Stimulated activated CD4-positive, alpha-beta T cell treated with anti-CD3 and anti-CD28 coated beads, Interleukin-1b, Interleukin-23, amount 100 ng/mL, for 24 hours (primary cell): ENCODE results near the gene GNB5.
A peak's percentile ranks its signal among the peaks of the same experiment; 100 is the strongest.

Experiments
- DNase-seq, 4 experiments: peaks; one replicate each; pipeline ENCODE4 v3.0.0-alpha.2; 2020; ENCODE audit warnings: low read depth in 4 of 4, low spot score in 1 of 4

The GNB5 gene

GRCh38 chr15:52144656-52145178 lies 46.5 kb downstream of the GNB5 start:
- DNase-seq, result no peak

- no peak for DNase-seq
These were observed 47.3 kb downstream of the GNB5 start for GRCh38 chr15:52143873-52144272.

- no peak for DNase-seq
These were observed 50.5 kb downstream of the GNB5 start for GRCh38 chr15:52140646-52141045.

- DNase-seq, result peak; percentile 47 to 68 (median 54)
These were observed 51.4 kb downstream of the GNB5 start for GRCh38 chr15:52139599-52140462.

GRCh38 chr15:52137432-52138357 lies 53.5 kb downstream of the GNB5 start:
- no peak for DNase-seq

GRCh38 chr15:52136442-52136980 lies 54.7 kb downstream of the GNB5 start:
- DNase-seq, result no peak

- DNase-seq, result no peak
These were observed 56.6 kb downstream of the GNB5 start for GRCh38 chr15:52134502-52135144.

- no peak for DNase-seq
These were observed 57.5 kb downstream of the GNB5 start for GRCh38 chr15:52133510-52134220.

GRCh38 chr15:52132066-52132465 lies 59.1 kb downstream of the GNB5 start:
- DNase-seq, result no peak

GRCh38 chr15:52128568-52128967 lies 62.6 kb downstream of the GNB5 start:
- no peak for DNase-seq

GRCh38 chr15:52124270-52124880 lies 66.8 kb downstream of the GNB5 start:
- DNase-seq, result no peak

- no peak for DNase-seq
These were observed 69.3 kb downstream of the GNB5 start for GRCh38 chr15:52121896-52122295.

GRCh38 chr15:52121006-52121405 lies 70.2 kb downstream of the GNB5 start:
- DNase-seq, result no peak

- no peak for DNase-seq
These were observed 70.7 kb downstream of the GNB5 start for GRCh38 chr15:52120488-52120887.

- no peak for DNase-seq
These were observed 72.0 kb downstream of the GNB5 start for GRCh38 chr15:52118969-52119749.

GRCh38 chr15:52117549-52117948 lies 73.6 kb downstream of the GNB5 start:
- DNase-seq, result no peak

GRCh38 chr15:52115598-52116427 lies 75.4 kb downstream of the GNB5 start:
- no peak for DNase-seq
